Measurements from ENCODE around the gene PDZRN4.

The PDZRN4 gene

DNA sequence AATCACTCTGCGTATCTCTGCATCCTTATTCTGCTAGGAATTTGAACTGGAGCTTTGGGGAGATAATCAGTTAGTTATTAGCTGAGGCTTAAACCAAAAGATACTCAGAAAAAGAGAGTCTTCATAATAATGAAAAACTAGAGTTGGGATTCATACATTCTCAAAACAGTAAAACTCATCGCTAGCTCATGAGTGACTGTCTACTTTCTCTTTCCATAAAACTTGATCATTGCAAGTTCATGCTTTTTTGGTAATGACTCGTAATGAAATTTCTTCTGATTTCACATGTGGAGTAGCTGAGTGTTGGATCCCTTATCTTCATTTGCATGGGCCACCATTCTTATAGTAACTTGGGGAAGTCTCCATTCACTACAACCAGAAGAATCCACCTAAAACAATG lies 397.7 kb downstream of the PDZRN4 start:
- no peaks in the 10 kb centered on the region for H3K9me3 ChIP-seq (ENCODE audit: insufficient read depth, low read depth, low read length)
- H3K9ac ChIP-seq (ENCODE audit: low read depth, low read length, poor library complexity, severe bottlenecking): no peak overlapping the region
- no peaks in the 10 kb centered on the region for H4K20me1 ChIP-seq (ENCODE audit: insufficient read depth, low read length, poor library complexity, severe bottlenecking)
- no peak overlapping the region for H3K4me2 ChIP-seq (ENCODE audit: low read depth, low read length, poor library complexity, severe bottlenecking)
- H2AFZ ChIP-seq (ENCODE audit: low read length): no peak overlapping the region
- H3K9me2 ChIP-seq (replicated peaks; ENCODE audit: low read depth, low read length): no peaks in the 10 kb centered on the region
- H3K4me1 ChIP-seq (ENCODE audit: insufficient read depth, low read length, poor library complexity, severe bottlenecking): no peaks in the 10 kb centered on the region
- H3K79me2 ChIP-seq (ENCODE audit: insufficient read depth, low read length): no peaks in the 10 kb centered on the region
- TF ChIP-seq EZH2phosphoT487 (IDR thresholded peaks at IDR 0.05; ENCODE audit: borderline replicate concordance): no peak
- TF ChIP-seq, protein P1, sequence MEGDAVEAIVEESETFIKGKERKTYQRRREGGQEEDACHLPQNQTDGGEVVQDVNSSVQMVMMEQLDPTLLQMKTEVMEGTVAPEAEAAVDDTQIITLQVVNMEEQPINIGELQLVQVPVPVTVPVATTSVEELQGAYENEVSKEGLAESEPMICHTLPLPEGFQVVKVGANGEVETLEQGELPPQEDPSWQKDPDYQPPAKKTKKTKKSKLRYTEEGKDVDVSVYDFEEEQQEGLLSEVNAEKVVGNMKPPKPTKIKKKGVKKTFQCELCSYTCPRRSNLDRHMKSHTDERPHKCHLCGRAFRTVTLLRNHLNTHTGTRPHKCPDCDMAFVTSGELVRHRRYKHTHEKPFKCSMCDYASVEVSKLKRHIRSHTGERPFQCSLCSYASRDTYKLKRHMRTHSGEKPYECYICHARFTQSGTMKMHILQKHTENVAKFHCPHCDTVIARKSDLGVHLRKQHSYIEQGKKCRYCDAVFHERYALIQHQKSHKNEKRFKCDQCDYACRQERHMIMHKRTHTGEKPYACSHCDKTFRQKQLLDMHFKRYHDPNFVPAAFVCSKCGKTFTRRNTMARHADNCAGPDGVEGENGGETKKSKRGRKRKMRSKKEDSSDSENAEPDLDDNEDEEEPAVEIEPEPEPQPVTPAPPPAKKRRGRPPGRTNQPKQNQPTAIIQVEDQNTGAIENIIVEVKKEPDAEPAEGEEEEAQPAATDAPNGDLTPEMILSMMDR (conservative IDR thresholded peaks at IDR 0.05; ENCODE audit: low read length): no peak
- no peaks in the 10 kb centered on the region for H3F3A ChIP-seq (ENCODE audit: low read depth)
- H3K27me3 ChIP-seq (ENCODE audit: insufficient read depth, low read length, poor library complexity, severe bottlenecking): no peaks in the 10 kb centered on the region
- H3K36me3 ChIP-seq (ENCODE audit: insufficient read depth, low read length): no peaks in the 10 kb centered on the region
- H3K4me3 ChIP-seq (ENCODE audit: low read length, poor library complexity, severe bottlenecking): no peak overlapping the region

DNA sequence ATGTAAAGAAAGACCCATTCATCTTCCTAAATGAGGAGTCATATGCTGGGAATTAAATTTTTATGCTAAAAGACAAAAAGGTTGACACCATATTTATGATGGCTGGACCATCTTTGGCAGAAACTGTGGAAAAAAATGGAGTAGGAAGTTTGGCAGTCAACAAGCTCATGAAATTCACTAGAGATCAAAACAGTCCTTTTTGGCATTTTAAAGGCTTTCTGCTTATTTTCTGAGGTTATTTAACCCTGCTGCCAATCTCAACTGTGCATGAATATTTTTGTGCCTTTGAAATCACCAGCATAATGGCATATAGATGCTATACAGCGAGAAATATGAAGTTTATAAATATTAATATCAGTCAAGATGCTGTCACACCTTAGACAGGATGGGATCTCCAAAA lies 399.5 kb downstream of the PDZRN4 start:
- Histone ChIP-seq H3K9ac (ENCODE audit: low read depth, low read length, poor library complexity, severe bottlenecking) (no peak overlapping the region), H3K4me1 (ENCODE audit: insufficient read depth, low read length, poor library complexity, severe bottlenecking) (no peaks in the 10 kb centered on the region), H3K9me2 (replicated peaks; ENCODE audit: low read depth, low read length) (no peaks in the 10 kb centered on the region), H3K79me2 (ENCODE audit: insufficient read depth, low read length) (no peaks in the 10 kb centered on the region), H2AFZ (ENCODE audit: low read length) (no peak overlapping the region), H3K9me3 (ENCODE audit: insufficient read depth, low read depth, low read length) (no peaks in the 10 kb centered on the region), H3K36me3 (ENCODE audit: insufficient read depth, low read length) (no peaks in the 10 kb centered on the region), H3F3A (ENCODE audit: low read depth) (no peaks in the 10 kb centered on the region), H3K4me2 (ENCODE audit: low read depth, low read length, poor library complexity, severe bottlenecking) (no peak overlapping the region), H3K4me3 (ENCODE audit: low read length, poor library complexity, severe bottlenecking) (no peak overlapping the region), H4K20me1 (ENCODE audit: insufficient read depth, low read length, poor library complexity, severe bottlenecking) (no peaks in the 10 kb centered on the region), H3K27me3 (ENCODE audit: insufficient read depth, low read length, poor library complexity, severe bottlenecking) (no peaks in the 10 kb centered on the region)
- TF ChIP-seq EZH2phosphoT487 (IDR thresholded peaks at IDR 0.05; ENCODE audit: borderline replicate concordance): no peak
- TF ChIP-seq, protein P1 (conservative IDR thresholded peaks at IDR 0.05; ENCODE audit: low read length): no peak

DNA sequence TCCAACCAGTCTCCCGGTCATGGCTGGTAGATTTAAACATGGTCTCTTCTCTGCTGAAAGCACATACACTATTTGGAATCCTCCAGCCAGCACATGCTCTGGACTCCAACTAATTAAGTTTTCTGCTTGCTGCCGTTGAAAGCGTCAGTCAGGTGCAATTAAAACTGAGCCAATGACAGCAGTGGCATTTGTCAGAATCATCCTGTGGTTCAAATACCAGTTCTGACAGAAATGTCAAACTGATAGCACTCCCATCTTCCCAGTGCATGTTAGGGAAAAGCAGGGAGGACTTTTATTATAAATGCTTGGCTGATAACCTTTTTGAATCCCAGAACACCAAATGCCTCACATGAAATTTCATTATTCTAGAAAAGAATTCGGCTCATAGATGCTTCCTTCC lies 401.8 kb downstream of the PDZRN4 start:
- H3K9me3 ChIP-seq (ENCODE audit: insufficient read depth, low read depth, low read length): no peaks in the 10 kb centered on the region
- no peak overlapping the region for H3K9ac ChIP-seq (ENCODE audit: low read depth, low read length, poor library complexity, severe bottlenecking)
- H3K4me3 ChIP-seq (ENCODE audit: low read length, poor library complexity, severe bottlenecking): no peak overlapping the region
- H3F3A ChIP-seq (ENCODE audit: low read depth): no peaks in the 10 kb centered on the region
- H3K27me3 ChIP-seq (ENCODE audit: insufficient read depth, low read length, poor library complexity, severe bottlenecking): no peaks in the 10 kb centered on the region
- no peaks in the 10 kb centered on the region for H3K4me1 ChIP-seq (ENCODE audit: insufficient read depth, low read length, poor library complexity, severe bottlenecking)
- H4K20me1 ChIP-seq (ENCODE audit: insufficient read depth, low read length, poor library complexity, severe bottlenecking): no peaks in the 10 kb centered on the region
- no peaks in the 10 kb centered on the region for H3K36me3 ChIP-seq (ENCODE audit: insufficient read depth, low read length)
- no peak overlapping the region; the same call in 1 of the 2 replicates for H2AFZ ChIP-seq (ENCODE audit: low read length)
- no peak overlapping the region for H3K4me2 ChIP-seq (ENCODE audit: low read depth, low read length, poor library complexity, severe bottlenecking)
- no peak for TF ChIP-seq EZH2phosphoT487 (IDR thresholded peaks at IDR 0.05; ENCODE audit: borderline replicate concordance)
- TF ChIP-seq, protein P1 (conservative IDR thresholded peaks at IDR 0.05; ENCODE audit: low read length): no peak
- no peaks in the 10 kb centered on the region for H3K79me2 ChIP-seq (ENCODE audit: insufficient read depth, low read length)
- H3K9me2 ChIP-seq (replicated peaks; ENCODE audit: low read depth, low read length): no peaks in the 10 kb centered on the region
